ENCODE measurements around the gene CDC42BPA.

DNA sequence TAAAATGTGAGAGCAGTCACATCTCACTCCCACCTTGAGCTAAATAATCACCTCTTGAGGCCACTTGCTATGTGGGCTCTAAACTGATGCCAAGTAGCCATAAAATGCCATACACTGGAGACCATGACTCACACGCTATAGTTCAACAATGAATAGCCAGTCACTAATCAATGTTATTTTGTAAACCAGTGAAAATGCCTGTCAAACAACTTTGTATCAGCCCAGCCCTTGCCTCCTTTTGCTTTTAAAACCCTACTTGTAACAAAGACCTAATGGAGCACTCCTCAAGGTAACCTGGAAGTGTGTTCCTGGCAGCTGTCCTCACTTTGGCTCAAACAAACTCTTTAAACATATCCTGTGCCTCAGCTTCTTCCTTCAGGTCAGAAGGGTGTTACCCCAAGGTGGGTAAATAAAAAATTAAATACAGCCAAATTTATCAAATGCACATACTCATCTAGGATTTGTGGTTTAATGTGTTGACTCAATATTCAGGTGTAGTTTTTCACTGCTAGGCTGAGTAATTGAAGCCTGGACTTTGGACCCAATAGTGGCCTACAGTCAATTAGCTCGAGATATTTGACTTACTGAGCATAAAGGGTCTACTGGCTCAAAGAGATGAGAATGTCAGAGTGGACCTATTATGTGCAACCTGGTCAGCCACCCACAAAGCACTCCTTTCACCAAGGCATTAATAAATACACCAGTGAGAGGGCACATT lies 223.9 kb downstream of the CDC42BPA start:
- TF ChIP-seq SP1 (IDR thresholded peaks at IDR 0.05) (no peak), ZNF384 (IDR thresholded peaks at IDR 0.05) (no peak), BHLHE40 (IDR thresholded peaks at IDR 0.05; ENCODE audit: borderline replicate concordance) (no peak), FOXM1 (IDR thresholded peaks at IDR 0.05; ENCODE audit: borderline replicate concordance) (no peak), TARDBP (IDR thresholded peaks at IDR 0.05) (no peak)
